HepG2 (cell line): ENCODE results near the gene ANP32B.

Source experiments
- CTCF ChIP-seq: sonication (generic); formaldehyde crosslinking; IDR thresholded peaks from 2 replicates; pipeline ENCODE4 v1.5.0; 2020; ENCODE audit warnings: mild to moderate bottlenecking, missing genetic modification reagents, moderate library complexity
- GTF2F1 ChIP-seq: fragments of 150-350 bp; IDR thresholded peaks from 2 replicates; pipeline ENCODE4 v1.6.1; 2014; ENCODE audit warnings: low read length
- POLR2AphosphoS5 ChIP-seq: IDR thresholded peaks from 2 replicates; pipeline ENCODE4 v1.6.1; 2012; ENCODE audit warnings: low read depth, low read length

DNA sequence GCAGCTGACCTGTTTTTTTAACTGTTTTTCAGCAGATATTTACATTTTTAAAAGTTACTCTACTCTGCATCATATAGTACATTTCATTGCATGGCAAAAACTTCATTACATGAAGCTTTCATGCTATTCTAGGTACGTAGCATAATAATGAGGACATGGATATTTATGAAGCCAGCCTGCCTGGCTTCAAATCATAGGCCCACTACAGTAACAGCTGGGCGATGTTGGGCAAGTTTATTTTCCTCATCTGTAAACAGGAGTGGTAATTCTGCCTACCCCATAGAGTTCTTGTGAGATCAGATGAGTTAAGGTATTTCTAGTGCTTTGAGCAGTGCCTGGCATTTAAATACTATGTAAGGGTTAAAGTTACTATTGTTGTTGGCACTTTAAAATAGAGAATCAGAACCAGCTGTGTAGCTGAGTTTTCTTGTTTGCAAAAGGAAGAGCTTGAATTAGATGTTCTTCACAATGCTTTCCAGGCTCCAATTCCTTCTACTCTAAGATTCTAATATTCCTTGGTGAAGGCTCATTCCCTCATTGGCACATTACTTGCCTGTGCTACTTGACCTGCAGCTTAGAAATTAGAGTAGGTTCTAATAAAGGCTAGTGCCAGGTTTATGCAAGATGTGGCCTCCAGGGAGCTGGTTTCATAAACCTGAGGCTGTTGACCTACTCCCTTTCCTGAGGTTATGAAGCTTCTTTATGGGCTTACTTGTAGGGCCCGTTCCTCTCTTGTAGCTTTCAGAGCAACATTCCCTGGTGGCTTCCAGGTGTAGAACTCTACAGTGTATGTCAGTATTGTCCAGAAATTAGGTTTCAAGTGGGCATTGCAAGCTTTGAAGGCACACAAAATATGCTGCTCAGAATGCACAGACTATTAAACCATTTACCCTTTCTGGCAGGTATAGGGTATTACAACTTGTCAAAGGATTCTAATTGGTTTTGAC lies 14.5 kb downstream of the ANP32B start:
- TF ChIP-seq CTCF (CRISPR knock-in tag) (no peak), GTF2F1 (no peak), POLR2AphosphoS5 (no peak)
